IMR-90 (cell line): ENCODE data around the gene PCK2. TPM values are rescaled to one million over a fixed set of nuclear protein-coding genes. Genes with fewer than 3 reads are reported as not detected.

Experiments
- ATAC-seq: fragments of 200-7000 bp; cut with Tn5 transposase; 2 replicates; pipeline ENCODE4 v1.9.1; 2020; ENCODE audit warnings: low read depth, mild to moderate bottlenecking, moderate library complexity
- BruUV-seq: library from RNA; stranded (reverse); fragments of 400-500 nt; replicated peaks from 2 replicates; lab custom pipeline; 2021; lab: Mats Ljungman, UMichigan
- CTCF ChIA-PET: fragments of 300-600 bp; formaldehyde crosslinking; extraction: SDS; loops from one replicate; lab custom pipeline; 2021; ENCODE audit warnings: antibody characterized with exemption; lab: Yijun Ruan, JAX
- POLR2A ChIA-PET: fragments of 300-600 bp; sonication (Branson Sonifier 250); formaldehyde crosslinking; loops from one replicate; lab custom pipeline; 2022; ENCODE audit warnings: antibody characterized with exemption; ENCODE audit not compliant: unreplicated experiment; lab: Charles Lee
- DNase-seq: peaks from one replicate; pipeline ENCODE4 v3.0.0; 2013
- H2AFZ ChIP-seq: replicated peaks from 2 replicates; pipeline ENCODE3; 2013; ENCODE audit warnings: low read length, mild to moderate bottlenecking; ENCODE audit not compliant: poor library complexity
- H2AK5ac ChIP-seq: 2 replicates; pipeline ENCODE4 v1.6.1; 2013; ENCODE audit warnings: low read depth, low read length, inconsistent platforms
- H2AK9ac ChIP-seq: replicated peaks from 2 replicates; pipeline ENCODE3; 2013; ENCODE audit warnings: mild to moderate bottlenecking, low read depth, low read length, moderate library complexity; ENCODE audit not compliant: poor library complexity
- H2BK120ac ChIP-seq: 2 replicates; pipeline ENCODE4 v1.6.1; 2013; ENCODE audit warnings: low read depth, low read length, inconsistent platforms
- H2BK15ac ChIP-seq: 3 replicates; pipeline ENCODE4 v1.6.1; 2013; ENCODE audit warnings: low read depth, low read length, inconsistent platforms
- H2BK20ac ChIP-seq: 2 replicates; pipeline ENCODE4 v1.6.1; 2013; ENCODE audit warnings: low read depth, mild to moderate bottlenecking, inconsistent platforms, low read length, moderate library complexity
- H2BK5ac ChIP-seq: 2 replicates; pipeline ENCODE4 v1.6.1; 2013; ENCODE audit warnings: mild to moderate bottlenecking, low read depth, low read length, inconsistent platforms; ENCODE audit not compliant: poor library complexity, severe bottlenecking
- H3K14ac ChIP-seq: replicated peaks from 2 replicates; pipeline ENCODE4 v1.6.1; 2013; ENCODE audit warnings: low read depth, low read length, inconsistent platforms
- H3K18ac ChIP-seq: 2 replicates; pipeline ENCODE4 v1.6.1; 2013; ENCODE audit warnings: low read depth, low read length, control low read depth
- H3K23ac ChIP-seq: 2 replicates; pipeline ENCODE4 v1.6.1; 2013; ENCODE audit warnings: low read depth, low read length, inconsistent platforms
- H3K27ac ChIP-seq: 2 replicates; pipeline ENCODE4 v1.5.1; 2013; ENCODE audit warnings: mild to moderate bottlenecking, control low read depth, low read length; ENCODE audit not compliant: insufficient read depth
- H3K27me3 ChIP-seq: 2 replicates; pipeline ENCODE4 v1.6.1; 2013; ENCODE audit warnings: low read length; ENCODE audit not compliant: control insufficient read depth, insufficient read depth
- H3K36me3 ChIP-seq: 2 replicates; pipeline ENCODE4 v1.6.1; 2013; ENCODE audit warnings: low read length, mixed read lengths; ENCODE audit not compliant: control insufficient read depth, insufficient read depth
- H3K4ac ChIP-seq: 2 replicates; pipeline ENCODE4 v1.6.1; 2013; ENCODE audit warnings: low read depth, low read length, inconsistent platforms
- H3K4me1 ChIP-seq: 2 replicates; pipeline ENCODE4 v1.6.1; 2013; ENCODE audit warnings: low read length, mixed read lengths; ENCODE audit not compliant: control insufficient read depth, insufficient read depth
- H3K4me2 ChIP-seq: 2 replicates; pipeline ENCODE4 v1.6.1; 2013; ENCODE audit warnings: low read depth, mild to moderate bottlenecking, control low read depth, low read length, moderate library complexity
- H3K4me3 ChIP-seq: 2 replicates; pipeline ENCODE4 v1.5.1; 2013; ENCODE audit warnings: low read depth, mild to moderate bottlenecking, control low read depth, low read length, moderate library complexity; ENCODE audit not compliant: insufficient read depth
- H3K56ac ChIP-seq: 2 replicates; pipeline ENCODE4 v1.6.1; 2013; ENCODE audit warnings: low read length, inconsistent platforms; ENCODE audit not compliant: insufficient read depth; ENCODE audit errors: extremely low read depth
- H3K79me1 ChIP-seq, 2 experiments: 2 replicates each; pipeline ENCODE4 v1.6.1; 2013; ENCODE audit warnings: low read length in 2 of 2, inconsistent platforms in 1 of 2, low read depth in 1 of 2
- H3K9ac ChIP-seq: 2 replicates; pipeline ENCODE4 v1.6.1; 2013; ENCODE audit warnings: low read depth, low read length, control low read depth
- H3K9me1 ChIP-seq: 2 replicates; pipeline ENCODE4 v1.6.1; 2013; ENCODE audit warnings: low read length, inconsistent platforms; ENCODE audit not compliant: insufficient read depth
- H3K9me3 ChIP-seq: 2 replicates; pipeline ENCODE4 v1.6.1; 2013; ENCODE audit warnings: low read length; ENCODE audit not compliant: control insufficient read depth, insufficient read depth
- H4K20me1 ChIP-seq: 2 replicates; pipeline ENCODE4 v1.6.1; 2013; ENCODE audit warnings: low read length, inconsistent platforms; ENCODE audit not compliant: insufficient read depth
- H4K5ac ChIP-seq: 2 replicates; pipeline ENCODE4 v1.6.1; 2013; ENCODE audit warnings: mild to moderate bottlenecking, low read depth, low read length, control low read depth
- H4K8ac ChIP-seq, 2 experiments: 2 replicates each; pipeline ENCODE4 v1.6.1; 2013; ENCODE audit warnings: low read depth in 2 of 2, low read length in 2 of 2, control low read depth in 1 of 2, inconsistent platforms in 1 of 2
- H4K91ac ChIP-seq: 2 replicates; pipeline ENCODE4 v1.6.1; 2013; ENCODE audit warnings: low read depth, low read length, inconsistent platforms; ENCODE audit not compliant: insufficient read depth
- CHD1 ChIP-seq: IDR thresholded peaks from 2 replicates; pipeline ENCODE4 v1.6.1; 2012; ENCODE audit warnings: low read depth, low read length, improper control_type of control experiment
- FOS ChIP-seq: fragments of 150-350 bp; IDR thresholded peaks from 2 replicates; pipeline ENCODE4 v1.6.1; 2016; ENCODE audit warnings: low read depth, low read length
- MAFK ChIP-seq: IDR thresholded peaks from 2 replicates; pipeline ENCODE4 v1.6.1; 2012; ENCODE audit warnings: low read depth, low read length, improper control_type of control experiment
- MAZ ChIP-seq: IDR thresholded peaks from 2 replicates; pipeline ENCODE4 v1.6.1; 2012; ENCODE audit warnings: low read depth, mild to moderate bottlenecking, low read length, improper control_type of control experiment, moderate library complexity, borderline replicate concordance
- NFE2L2 ChIP-seq: fragments of 150-350 bp; IDR thresholded peaks from 2 replicates; pipeline ENCODE4 v1.6.1; 2016; ENCODE audit warnings: low read depth, mild to moderate bottlenecking, low read length
- RCOR1 ChIP-seq: IDR thresholded peaks from 2 replicates; pipeline ENCODE4 v1.6.1; 2012; ENCODE audit warnings: mild to moderate bottlenecking, low read length, improper control_type of control experiment; ENCODE audit not compliant: insufficient replicate concordance
- WGBS, 2 experiments: methylation state at CpG; one replicate each; pipeline versions ENCODE4 v1.1.5 to v1.1.7; 2013; ENCODE audit warnings: missing lambda C conversion rate in 2 of 2; ENCODE audit not compliant: insufficient read length in 1 of 2; ENCODE audit errors: extremely low coverage in 2 of 2; 5-methylcytosine and 5-hydroxymethylcytosine counted together
- dilution Hi-C: fragments of 300-500 bp; cut with HindIII; formaldehyde crosslinking; loops from one replicate; pipeline ENCODE4 v1.14.3; 2018; ENCODE audit warnings: low sequenced_read_pairs; ENCODE audit not compliant: unreplicated experiment
- in situ Hi-C: fragments of 300-500 bp; cut with MboI; formaldehyde crosslinking; loops from 3 replicates; pipeline ENCODE4 v1.14.3; 2019; ENCODE audit warnings: low sequenced_read_pairs, inconsistent platforms, mixed read lengths
- intact Hi-C: fragments of 100-400 bp; cut with micrococcal nuclease; formaldehyde crosslinking; loops from 2 replicates; pipeline ENCODE4 v1.10.0; 2022
- polyA plus RNA-seq, 3 experiments: library from polyadenylated mRNA; depleted of rRNA; stranded (reverse); fragments of >200 nt; gene quantifications; 2 replicates each; pipeline ENCODE4 v1.2.3, GENCODE V29; 2012; ENCODE audit warnings: low replicate concordance in 1 of 3
- total RNA-seq: library from RNA; depleted of rRNA; stranded (reverse); fragments of >200 nt; gene quantifications from 2 replicates; pipeline ENCODE4 v1.2.3, GENCODE V29; 2012
- TF ChIP-seq, protein P1 (sequence below): fragments of 150-350 bp; IDR thresholded peaks from 2 replicates; pipeline ENCODE4 v1.6.1; 2017; ENCODE audit warnings: mild to moderate bottlenecking, antibody characterized with exemption, low read length, low read depth

Gene PCK2
- total and polyA plus RNA-seq, 2 of the 4 experiments (the other 2 are of a cell fraction), result 13.4 to 29.4 TPM

GRCh38 chr14:24102357-24103048 lies 8.4 kb downstream of the PCK2 start:
- Histone ChIP-seq H2BK15ac (no peak overlapping the region), H2BK5ac (no peak overlapping the region), H2AK9ac (peak overlapping the region; percentile 77), H3K56ac (no peak overlapping the region), H2AK5ac (no peak overlapping the region), H3K14ac (no peak overlapping the region), H3K79me1 (peaks cover 0 to 15% of the 10 kb centered on the region in 2 experiments; a peak in 1 of 4 replicates), H3K18ac (no peak overlapping the region), H4K5ac (no peak overlapping the region), H2BK20ac (no peak overlapping the region), H3K27ac (no peak overlapping the region), H3K9ac (no peak overlapping the region), H3K27me3 (no peaks in the 10 kb centered on the region), H3K4me1 (no peaks in the 10 kb centered on the region), H3K36me3 (peaks cover 45% of the 10 kb centered on the region), H2AFZ (no peak overlapping the region), H3K4me3 (no peak overlapping the region), H3K4me2 (no peak overlapping the region), H2BK120ac (no peak overlapping the region), H4K8ac (no peak overlapping the region), H4K20me1 (peaks cover 9% of the 10 kb centered on the region; the same call in 1 of the 2 replicates), H3K23ac (no peak overlapping the region), H3K4ac (no peak overlapping the region), H3K9me1 (peaks cover 8% of the 10 kb centered on the region; the same call in 1 of the 2 replicates), H4K91ac (no peak overlapping the region), H3K9me3 (no peaks in the 10 kb centered on the region; the same call in 1 of the 2 replicates)
- ATAC-seq, result no peak
- ChIA-PET POLR2A (no interaction called here), CTCF (interaction anchor here (1.5 kb wide), 1 partner anchor 22 kb away, joined by 3 read pairs; no protein-coding TSS in a partner anchor)
- no TSS peak for BruUV-seq
- intact Hi-C loops, result no loop called here
- no peak for TF ChIP-seq MAZ
- TF ChIP-seq FOS, result no peak
- TF ChIP-seq RCOR1, result no peak
- TF ChIP-seq MAFK, result no peak
- TF ChIP-seq NFE2L2, result no peak
- TF ChIP-seq, protein P1, sequence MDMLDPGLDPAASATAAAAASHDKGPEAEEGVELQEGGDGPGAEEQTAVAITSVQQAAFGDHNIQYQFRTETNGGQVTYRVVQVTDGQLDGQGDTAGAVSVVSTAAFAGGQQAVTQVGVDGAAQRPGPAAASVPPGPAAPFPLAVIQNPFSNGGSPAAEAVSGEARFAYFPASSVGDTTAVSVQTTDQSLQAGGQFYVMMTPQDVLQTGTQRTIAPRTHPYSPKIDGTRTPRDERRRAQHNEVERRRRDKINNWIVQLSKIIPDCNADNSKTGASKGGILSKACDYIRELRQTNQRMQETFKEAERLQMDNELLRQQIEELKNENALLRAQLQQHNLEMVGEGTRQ, result no peak
- TF ChIP-seq CHD1, result no peak
- no CpG with 5 or more reads among the region's 7 CpGs for WGBS, 2 experiments
- no peak for DNase-seq
- dilution Hi-C loops, result no loop called here
- in situ Hi-C loops, result no loop called here
